UCSD-AML1 (cell line): ENCODE results near the gene PPM1A.

Source experiments
- DNase-seq: peaks from one replicate; lab custom pipeline; 2025; ENCODE audit not compliant: unreplicated experiment; lab: John Stamatoyannopoulos, UW

The PPM1A gene

DNA sequence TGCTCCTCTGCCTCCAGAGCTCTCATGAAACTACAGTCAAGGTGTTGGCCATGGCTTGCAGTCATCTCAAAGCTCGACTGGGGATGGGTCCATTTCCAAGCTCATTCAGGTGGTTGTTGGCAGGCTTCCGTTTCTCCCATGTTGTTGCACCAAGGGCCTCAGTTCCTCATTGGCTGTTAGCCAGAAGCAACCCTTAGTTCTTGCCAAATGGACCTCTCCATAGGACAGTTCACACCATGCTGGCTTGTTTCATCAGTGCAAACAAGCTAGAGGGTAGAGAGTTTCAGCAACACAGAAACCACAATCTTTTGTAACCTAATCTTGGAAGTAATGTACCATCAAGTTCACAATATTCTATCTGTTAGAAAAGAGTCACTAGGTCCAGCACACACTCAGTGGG, 22.7 kb upstream of the PPM1A start:
- DNase-seq: no peak

DNA sequence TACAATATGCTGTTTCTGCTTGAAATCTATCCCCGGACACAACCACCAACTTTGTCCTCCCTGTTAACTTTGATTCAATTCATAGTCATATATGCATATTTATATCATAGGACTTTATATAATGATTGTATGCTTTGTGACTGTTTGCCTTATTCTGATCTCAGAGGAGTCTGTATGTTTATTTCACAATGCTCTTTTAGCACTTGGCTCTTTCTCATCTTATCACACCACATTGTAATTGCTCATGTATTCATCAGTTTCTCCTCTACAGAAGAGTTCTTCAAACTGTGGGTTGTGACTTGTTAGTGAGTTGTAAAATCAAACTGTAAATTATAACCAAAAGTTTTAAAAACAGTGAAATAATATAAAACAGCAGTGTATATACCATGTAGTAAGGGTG, 21.7 kb upstream of the PPM1A start:
- DNase-seq: no peak

DNA sequence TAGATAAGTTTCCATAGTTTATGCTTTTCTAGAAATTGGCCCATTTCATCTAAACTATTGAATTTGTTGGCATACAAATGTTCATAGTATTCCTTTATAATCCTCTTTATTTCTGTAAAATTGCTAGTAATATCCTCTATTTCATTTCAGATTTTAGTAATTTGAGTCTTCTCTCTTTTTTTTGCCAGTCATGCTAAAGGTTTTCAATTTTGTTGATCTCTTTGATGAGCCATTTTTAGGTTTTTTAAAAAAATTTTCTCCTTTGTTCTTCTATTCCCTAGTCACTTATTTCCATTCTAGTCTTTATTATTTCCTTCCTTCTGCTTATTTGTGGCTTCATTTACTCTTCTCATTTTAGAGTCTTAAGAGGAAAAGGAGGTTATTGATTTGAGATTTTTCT, 19.4 kb upstream of the PPM1A start:
- no peak for DNase-seq

DNA sequence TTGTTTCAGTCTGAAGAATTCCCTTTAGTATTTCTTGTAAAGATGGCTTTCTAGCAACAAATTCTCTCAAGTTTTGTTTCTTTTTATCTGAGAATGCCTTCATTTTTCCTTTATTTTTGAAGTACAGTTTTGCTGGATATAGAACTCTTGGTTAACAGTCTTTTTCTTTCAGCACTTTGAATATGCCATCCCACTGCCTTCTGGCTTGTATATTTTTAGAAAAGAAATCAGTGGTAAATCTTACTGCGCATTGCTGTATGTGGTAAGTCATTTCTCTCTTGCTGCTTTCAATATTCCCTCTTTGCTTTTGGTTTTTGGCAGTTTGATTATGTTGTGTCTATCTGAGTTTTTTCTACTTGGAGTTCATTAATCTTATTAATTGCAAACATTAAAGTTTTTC, 16.8 kb upstream of the PPM1A start:
- DNase-seq: no peak

DNA sequence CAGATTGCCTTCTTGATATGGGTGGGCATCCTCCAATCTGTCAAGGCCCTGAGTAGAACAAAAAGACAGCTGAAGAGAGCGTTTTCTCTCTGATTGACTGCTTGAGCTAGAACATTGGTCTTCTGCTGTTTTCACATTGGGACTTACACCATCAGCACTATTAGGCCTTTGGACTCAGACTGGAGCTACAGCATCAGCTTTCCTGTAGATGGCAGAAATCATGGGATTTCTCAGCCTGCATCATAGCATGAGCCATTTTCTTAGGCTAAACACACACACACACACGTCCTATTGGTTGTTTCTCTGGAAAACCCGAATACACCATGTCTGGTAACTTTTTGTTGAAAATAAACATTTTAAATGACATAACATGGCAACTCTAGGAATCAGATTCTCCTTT, 15.8 kb upstream of the PPM1A start:
- no peak for DNase-seq

DNA sequence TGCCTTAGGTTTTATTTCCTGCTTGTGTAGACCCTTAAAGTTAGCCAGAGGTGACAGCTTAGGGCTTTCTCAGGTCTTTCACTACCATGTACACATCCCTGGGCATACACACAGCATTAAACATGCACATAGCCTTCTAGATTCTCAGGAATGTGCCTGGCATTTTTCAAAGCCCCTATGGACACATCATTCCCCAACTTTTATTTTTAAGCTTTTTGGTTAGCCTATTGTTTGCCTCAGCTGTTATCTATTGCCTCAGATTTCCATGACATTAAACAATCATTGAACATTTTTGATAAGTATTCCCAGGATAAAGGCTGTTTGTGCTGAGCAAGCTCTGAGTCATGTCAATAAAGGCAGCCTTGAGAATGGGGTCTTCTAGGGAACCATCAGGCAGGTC, 15.1 kb upstream of the PPM1A start:
- no peak for DNase-seq

DNA sequence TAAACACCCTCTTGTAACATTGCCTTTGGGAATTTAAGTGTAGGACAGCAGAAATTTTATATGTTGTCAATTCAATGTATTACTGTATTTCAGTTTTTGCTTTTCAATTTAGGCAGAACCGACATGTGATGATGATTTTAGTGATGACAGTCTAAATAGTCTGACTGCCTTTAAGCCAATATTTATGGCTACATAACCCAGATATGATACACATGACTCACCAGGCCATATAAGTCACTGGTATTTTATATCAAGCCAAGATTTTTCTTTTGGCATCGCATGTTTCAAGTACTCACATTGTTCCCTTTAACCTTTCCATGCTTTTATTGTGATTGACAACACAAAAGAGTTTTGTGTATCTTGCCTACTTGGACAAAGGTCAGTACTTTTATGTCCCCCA, 13.6 kb upstream of the PPM1A start:
- DNase-seq: no peak

DNA sequence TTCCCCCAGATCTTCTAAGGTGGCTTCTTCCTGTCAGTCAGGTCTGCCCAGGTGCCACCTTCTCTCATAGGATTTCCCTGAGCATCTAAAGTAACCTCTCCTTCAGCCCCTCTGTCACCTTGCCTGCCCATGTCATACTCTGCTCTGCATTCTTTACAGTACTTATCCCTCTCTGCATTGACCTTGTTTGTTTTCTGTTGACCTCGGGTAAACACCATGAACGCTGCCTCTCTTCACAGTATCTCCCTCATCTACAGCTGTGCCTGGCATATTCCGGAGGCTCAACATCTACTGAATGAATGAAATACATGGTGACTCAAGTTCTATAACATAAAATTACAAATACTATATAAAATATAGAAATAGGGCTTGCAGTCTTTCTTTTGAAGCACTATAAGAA, 10.1 kb upstream of the PPM1A start:
- DNase-seq: no peak

DNA sequence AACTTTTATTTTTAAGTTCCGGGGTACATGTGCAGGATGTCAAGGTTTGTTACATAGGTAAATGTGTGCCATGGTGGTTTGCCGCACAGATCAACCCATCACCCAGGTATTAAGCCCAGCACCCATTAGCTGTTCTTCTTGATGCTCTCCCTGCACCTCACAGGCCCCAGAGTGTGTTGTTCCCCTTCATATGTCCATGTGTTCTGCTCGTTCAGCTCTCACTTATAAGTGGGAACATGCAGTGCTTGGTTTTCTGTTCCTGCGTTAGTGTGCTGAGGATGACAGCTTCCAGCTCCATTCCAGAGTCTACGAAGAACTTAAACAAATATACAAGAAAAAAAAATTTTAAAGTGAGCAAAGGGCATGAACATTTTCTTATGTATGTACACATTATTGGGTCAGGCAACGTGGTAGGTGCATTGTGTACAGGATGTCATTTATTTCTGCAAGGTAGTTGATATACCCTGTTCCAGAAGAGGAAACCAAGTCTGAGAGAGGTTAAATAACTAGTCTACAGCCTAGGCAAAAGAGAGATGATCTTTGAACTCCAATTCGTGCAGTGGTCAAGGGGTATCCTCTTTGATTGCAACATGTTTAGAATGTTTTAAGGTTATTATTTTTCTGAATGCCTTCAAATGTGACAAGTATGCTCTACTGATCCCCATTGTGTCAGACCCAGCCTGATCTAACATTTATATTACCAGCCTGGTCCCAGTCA, 8.7 kb upstream of the PPM1A start:
- DNase-seq: no peak

DNA sequence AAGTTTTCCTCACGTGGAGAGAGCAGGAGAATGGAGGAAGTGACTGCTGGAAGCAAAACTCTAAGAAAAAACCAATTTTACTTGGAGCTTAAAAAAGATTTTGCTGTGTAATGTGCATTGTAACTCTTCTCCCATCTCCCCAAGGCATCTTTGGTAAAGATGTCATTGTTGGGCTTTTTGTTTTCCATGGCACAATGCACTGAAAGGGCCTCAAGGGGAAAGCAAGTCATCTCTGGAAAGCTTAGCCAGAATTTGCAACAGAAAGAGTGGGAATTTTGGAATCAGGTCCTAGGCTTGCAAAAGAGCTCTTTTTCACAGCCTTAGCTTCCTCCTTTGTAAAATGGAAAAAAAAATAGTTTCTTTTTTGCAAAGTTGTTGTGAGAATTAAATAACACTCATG, 7.9 kb upstream of the PPM1A start:
- DNase-seq: no peak

DNA sequence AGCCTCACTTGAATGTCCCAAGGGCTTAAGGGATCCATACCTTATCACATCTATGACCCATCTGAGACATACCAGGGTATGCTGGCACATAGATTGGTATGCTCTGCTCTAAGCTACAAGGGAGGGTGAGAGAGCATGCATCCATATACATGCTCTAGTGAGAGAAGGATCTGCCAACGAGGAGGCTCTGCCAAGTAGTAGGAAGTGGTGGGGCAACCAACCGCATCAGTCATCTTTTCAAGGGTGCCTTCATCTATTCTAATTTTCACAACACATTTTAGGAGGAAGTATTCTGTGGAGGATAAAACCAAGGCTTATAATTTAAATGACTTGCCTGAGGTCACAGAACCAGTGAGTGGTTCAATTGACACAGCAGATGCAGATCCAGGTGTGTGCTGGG, 6.6 kb upstream of the PPM1A start:
- DNase-seq: no peak

DNA sequence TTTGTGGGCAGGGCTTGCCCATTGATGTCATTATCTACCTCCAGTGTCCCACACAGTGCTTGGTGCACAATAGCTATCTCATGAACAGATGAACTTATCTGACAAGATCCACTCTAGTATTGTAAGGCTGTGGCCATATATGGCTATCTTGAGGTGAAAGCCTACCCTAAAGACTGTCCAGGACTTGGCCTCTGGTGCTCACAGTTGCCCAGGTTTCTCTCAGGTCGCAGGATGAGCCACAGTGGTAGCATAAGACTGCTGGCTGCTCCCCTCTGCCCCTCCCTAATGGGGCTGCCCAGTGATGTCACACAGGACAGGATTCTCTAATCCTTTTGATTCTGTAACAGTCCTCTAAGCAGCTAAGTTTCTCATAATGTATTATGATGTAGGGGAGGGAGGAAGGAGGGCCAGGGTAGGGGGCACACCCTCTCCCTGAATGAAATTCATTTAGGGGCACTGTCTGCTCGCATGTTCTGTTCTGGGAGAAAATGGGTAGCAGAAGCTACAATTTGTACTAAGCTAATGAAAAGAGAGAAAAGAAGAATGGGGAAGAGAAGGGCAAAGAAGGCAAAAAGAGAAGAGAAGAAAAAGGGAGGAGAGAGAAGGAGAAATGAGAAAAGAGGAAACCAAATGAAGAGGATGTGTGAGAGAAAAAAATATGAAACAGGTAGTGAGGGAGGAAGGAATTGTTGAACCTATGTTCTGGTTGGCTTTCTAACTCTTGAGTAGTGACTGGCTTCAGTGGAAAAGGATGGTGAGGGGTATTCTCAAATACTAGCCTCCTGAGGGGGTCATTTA, 3.4 kb upstream of the PPM1A start:
- no peak for DNase-seq

DNA sequence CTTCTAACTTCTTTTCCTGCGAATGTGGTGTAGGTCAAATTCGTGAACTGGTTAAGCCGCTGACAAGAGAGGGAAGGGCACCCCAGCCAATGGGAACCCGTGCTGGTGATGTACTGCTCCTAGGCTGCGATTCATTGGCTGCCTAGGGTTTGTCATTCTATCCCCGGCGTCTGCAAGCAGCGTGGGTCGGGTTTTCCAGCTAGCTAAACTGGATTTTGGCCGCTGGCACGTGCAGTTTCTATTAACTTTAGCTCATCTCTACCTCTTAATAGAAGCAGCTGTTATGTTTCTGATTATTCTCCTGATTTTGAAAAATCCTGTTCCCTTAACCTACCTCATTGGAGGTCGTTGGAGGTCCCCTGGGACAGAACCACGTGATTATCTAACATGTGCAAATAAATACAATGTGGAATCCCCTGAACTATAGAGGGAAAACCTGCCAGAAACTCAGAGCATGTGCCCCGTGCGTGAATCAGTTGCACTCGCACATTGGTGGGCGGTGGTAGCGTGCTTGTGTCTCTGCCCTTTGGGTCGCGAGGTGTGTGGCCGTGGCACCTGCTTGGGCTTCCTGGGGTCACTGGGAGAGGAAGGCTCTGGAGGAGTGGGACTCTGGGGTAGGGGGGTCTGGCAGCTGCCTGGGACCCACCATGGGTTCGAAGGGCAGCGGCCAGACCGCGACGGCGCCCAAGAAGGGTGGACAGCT, 876 bp upstream of the PPM1A start:
- peak; percentile 81 for DNase-seq

DNA sequence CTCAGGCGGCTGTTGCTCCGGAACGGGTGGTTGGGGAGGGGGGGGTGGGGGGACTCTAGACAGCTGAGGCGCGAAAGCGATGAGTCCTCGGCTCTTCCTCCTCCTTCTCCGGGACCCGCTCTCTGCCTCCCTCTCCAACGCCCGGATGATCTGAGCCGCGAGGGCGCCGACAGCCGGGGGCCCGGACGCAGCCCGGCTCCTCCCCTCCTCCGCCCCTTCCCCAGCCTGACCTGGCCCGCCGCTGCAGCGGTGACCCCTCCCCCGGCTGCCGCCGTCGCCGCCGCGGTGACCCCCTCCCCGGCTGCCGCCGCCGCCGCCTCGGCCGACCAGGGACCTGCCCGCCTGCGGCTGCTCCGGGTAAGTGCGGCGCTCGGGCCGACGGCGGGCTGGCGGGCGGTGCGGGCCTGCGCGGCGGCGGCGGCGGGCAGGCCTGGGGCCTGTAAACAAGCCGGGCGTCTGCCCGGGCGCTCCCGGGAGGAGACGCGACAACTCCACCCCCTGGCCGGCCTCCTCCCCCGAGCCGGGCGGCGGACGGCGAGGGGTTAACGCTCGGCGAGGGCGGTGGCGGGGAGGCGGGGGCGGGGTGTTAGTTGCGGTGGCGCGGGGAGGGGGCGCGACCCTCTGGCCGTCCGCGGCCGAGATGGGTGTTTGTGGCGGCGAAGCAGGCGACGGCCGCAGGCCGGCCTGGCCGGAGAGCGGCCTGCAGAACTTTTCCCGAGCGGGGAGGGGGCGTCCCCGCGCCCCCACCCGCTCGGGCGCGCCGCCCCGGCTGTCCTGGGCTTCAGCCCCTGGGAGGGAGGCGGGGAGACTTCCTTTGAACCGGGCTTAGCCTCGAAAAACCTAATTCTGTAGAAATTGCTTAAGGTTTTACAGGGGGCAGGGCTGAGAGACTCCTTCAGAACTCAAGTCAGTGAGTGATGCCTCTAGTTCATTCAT, 568 bp downstream of the PPM1A start:
- peak; percentile 84 for DNase-seq

DNA sequence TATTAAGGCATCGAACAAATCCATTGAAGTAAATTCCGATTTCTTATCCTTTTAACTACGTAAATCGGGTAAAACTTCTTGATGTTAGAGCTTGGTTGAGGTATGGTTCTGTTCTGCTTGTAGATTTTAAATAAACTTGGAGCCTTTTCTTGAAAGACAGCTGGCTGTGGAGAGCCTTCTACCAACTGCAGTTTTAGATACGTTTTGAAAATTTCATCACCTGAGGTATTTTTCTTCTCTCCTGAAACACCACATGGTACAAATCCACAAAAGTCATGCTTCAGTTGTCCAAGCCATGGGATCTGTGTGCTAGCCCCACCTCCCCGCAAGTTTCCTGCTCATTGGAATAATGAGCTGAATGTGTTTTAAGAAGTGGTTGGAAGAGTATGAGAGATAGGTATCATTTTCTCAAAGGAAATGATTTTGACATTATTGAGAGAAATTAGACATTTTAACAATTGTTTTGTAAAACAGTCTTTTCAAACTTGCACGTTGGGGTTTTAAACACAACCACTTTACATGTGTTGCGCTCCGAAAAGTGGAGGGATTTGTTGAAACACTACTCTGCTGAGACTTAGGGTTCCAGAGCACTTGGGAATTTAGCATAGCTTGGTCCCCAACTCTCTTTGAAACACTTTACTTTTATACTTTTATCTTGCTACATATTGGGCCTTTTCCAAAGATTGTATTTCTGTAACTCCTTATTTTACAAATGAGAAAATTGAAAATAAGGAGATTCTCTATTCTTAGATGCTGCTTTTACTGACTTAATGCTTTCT, 1.4 kb downstream of the PPM1A start:
- DNase-seq: no peak

DNA sequence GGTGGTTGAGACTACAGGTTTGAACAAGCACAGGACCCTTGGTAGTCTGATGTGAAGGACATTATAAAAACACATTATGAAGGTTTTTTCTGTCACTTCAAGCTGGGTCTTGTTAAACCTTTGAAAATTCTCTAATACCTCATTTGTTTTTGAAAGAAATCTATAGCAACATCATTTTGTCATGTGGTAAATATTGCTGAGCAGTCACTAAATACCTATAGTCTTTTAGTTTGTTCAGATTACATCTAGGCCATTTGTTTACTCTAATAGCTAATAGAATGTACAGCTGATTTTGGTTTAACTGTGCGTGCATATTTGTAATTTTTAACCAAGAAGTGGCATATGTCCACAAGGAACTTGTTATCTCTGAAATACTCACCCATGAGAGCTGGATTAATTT, 2.9 kb downstream of the PPM1A start:
- DNase-seq: no peak

DNA sequence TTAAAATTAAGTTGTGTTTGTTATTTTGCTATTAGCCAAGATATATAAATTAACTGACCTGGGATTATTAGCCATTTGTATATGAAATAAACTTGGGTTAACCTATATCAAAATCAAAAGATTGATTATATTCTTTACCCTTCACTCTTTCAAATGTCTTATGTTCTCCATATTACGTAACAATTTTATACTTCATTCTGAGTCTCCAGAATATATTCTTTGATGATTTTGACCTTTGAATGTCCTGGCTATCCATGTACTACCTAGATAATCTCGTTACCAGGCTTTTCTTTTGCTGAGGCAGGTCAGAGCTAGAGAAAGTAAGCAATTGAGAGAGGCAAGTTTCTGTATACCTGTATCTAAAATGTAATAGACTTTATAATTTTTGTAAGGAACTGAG, 3.6 kb downstream of the PPM1A start:
- no peak for DNase-seq

DNA sequence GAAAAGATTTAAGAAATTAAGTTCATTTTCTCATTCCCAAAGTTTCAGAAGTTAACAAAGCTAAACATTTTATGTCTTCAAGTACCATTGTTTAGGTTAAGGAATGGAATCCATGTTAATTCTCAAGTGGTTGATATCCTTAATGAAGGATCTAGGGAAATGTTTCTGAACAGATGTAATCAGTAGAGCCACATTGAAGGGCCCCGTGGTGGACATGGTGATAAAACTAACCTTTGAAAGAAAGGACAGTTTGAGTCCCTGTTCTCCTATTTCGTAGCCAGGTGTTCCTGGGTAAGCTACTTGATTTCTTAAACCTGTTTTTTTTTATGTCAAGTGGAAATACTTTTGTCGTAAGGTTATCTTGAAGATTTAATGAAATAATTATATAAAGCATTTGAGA, 4.6 kb downstream of the PPM1A start:
- no peak for DNase-seq

DNA sequence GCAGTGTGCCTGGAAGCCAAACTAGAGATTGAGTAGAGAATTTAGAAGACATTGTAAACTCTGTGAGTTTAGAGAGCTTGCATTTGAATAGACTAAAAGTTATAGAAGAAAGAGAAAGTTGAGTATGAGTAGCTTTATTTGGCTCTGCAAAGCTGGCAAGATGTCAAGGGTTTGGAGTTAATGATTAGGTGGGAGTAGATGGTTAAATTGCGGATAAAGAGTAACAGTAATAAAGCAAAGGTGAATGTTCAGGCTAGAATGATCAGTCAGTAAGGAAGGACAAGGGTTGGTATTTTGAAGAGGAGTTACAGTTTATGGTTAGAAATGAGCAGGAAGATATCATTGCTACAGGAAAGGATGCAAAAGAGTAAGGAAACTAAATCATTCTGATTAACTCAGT, 5.2 kb downstream of the PPM1A start:
- DNase-seq: no peak

DNA sequence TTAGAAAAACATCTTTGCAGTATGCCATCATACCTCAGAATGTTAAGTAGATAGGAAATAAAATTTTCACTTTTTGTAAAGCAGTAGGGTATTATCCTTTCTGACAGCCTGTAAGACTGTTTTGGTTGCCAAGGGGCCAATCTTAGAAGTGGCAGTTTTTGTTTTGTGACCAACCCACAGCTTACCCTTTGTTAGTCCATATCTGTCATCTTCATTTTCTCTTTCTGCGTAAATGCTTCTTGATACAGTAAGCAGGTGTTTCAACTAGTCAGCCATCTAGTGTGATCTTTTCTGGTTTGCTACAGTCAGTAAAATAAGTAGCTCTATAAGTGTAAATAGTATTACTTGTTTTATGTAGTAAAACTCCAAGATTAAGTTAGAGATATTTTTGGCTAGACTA, 8.8 kb downstream of the PPM1A start:
- DNase-seq: no peak
